Activated T-cell treated with anti-CD3 and anti-CD28 coated beads, Interleukin-2, amount 50 U/mL, for 48 hours (primary cell): ENCODE data around the gene UBAP1.
A peak's percentile ranks its signal among the peaks of the same experiment; 100 is the strongest.
"Not testable (repeated sequence)": the region's sequence is repeated elsewhere in the genome, so short reads cannot be mapped to it uniquely, and the experiment has no call there.

Experiments
- DNase-seq, 2 experiments: peaks; one replicate each; pipeline ENCODE4 v3.0.0-alpha.2; 2020

UBAP1 gene

DNA sequence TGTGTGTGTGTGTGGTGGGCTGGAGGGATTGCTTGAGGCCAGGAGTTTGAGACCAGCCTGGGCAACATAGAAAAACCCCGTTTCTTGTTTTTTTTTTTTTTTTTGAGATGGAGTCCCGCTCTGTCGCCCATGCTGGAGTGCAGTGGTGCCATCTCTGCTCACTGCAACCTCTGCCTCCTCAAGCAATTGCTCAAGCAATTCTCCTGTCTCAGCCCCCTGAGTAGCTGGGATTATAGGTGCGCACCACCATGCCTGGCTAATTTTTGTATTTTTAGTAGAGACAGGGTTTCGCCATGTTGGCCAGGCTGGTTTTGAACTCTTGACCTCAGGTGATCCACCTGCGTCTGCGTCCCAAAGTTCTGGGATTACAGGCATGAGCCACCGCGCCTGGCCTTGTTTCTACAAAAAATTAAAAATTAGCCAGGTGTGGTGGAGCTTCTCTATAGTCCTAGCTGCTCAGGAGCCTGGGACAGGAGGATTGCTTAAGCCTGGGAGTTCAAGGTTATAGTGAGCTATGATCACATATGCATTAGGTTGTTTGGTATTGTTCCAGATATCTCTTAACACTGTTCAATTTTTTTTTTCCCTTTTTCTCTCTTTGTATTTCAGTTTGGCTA, 47.4 kb downstream of the UBAP1 start:
- not testable (repeated sequence) for DNase-seq

DNA sequence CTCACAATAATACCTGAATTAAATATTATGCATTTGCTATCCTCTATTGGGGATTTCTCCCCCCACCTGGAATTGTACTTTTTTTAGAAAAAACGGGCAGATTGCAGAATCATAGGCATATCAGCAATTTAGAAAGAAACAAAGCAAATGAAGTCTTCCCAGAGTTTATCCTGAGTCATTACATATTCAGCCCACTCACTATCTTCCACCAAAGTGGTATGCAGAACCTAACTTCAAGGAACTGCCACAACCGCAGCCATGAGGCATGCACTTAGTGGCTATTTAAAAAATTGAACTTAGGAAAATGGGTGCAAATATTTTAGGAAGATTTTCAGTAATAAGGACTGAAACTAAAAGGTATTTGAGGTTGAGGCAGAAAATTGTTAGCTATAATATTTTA, 48.6 kb downstream of the UBAP1 start:
- DNase-seq = no peak

DNA sequence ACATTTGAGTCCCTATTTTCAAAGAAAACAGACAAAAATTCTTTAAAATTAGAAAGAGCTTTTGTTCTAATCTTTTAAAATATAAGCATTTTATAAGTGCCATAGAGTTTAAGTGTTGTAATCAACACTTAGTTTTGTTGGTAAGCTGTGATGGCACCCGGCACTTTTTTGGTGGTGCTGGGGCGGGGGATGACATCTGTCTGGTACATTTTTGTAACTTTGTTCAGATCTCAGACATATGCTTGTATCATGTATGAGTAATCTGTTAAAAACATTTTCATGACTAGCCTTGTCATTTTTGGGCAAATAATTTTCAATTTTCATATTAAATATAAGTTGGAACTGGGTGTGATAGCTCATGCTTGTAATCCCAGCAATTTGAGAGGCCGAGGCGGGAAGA, 51.7 kb downstream of the UBAP1 start:
- DNase-seq = no peak

DNA sequence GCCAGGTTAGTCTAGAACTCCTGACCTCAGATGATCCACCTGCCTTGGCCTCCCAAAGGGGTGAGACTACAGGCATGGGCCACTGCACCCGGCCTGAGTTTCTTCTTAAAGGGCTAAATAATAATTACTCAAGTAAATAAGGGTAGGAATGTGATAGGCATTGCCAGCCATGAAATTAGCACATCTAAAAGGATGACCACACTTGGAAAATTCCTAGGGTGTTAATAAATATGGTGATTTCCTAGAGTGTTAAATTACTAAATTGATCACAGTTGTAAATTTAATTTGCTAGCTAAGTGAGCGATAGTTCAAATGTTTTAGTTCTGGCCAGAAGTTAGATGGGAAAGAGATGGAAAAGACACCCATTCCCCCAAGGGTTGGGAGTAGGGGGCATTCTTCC, 53.4 kb downstream of the UBAP1 start:
- no peak for DNase-seq

DNA sequence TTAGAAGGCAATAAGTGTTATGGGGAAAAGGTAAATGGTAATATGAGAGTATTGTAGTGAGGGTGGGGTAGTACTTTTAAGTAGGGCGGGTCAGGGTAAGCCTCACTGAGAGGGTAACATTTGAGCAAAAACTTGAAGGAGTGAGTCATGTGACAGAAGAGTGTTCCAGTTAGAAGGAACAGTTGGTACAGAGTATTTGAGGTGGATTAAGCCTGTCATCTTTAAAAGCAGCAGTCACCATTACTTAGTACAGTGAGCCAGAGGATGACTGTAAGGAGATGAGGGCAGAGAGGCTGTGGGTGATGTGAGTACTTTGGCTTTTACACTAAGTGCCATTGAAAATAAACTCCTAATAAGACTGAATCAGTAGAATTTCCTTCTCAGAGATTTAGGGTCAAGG, 54.8 kb downstream of the UBAP1 start:
- DNase-seq = no peak

DNA sequence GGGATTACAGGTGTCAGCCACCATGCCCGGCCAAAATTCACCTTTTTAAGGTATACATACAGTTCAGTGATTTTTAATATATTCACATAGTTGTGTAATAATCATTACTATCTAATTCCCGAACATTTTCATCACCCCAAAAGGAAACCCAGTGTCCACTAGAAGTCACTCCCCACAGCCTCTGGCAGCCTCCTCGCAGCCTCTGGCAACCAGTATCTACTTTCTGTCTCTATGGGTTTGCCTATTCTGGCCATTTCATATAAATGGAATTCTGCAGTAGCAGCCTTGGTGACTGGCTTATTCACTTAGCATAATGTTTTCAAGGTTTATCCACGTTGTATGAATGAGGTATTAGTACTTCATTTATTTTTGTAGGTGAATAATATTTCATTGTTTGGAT, 59.0 kb downstream of the UBAP1 start:
- no peak for DNase-seq

DNA sequence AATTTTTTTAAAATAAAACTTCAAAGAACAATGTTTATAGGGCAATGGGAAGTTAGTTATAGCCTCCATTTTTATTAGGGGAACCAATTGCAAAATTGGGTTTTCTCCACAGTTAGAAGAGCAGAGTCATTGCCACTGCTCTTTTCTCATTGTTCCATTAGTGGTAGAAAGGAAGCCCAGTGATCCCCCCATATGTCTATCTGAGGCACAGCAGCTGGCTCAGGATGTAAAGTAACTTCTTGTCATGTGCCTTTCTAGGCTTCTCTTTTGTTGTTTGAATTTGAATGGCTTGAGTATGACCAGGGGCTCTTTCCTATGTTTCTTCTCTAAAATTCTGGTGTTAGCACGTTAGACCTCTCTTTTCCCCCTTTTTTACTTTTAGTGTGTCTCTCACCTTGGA, 61.2 kb downstream of the UBAP1 start:
- no peak for DNase-seq

DNA sequence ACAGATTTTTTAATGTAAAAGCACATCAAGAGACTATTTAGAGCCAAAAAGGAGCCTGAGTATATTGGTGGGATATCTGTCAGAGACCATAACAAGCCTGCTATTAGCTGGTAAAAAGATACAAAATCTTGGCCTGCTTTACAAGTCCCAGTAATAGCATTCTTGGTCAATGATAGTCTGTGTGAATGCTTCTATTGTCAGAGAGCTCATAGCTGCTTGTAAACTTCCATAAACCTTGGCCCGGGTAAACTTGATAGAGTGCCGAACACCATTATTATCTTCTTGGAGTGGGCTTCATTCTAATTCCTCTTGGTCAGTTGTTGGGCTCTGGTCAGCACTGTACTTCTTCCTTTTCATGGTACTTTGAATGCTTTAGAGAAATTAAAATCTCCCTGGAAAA, 64.0 kb downstream of the UBAP1 start:
- no peak for DNase-seq

DNA sequence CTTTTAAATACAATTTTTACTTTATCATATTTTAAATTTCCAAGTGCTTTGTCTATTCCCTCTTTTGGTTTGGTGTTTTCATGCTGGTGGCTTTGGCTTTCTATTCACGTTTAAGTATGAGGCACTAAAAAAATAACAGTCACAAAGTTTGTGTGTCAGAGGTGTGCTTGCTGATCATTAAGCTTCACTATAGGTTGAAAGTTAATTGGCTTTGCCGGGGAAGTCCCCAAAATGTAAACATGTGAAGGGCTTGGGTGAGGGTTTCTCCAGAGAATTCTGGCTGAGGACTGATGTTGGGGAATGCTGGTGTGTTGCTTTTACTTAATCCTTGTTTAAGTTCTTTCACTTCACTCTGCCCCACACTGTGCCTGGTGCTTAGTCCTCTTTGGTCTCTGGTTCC, 66.4 kb downstream of the UBAP1 start:
- DNase-seq = not testable (repeated sequence)

DNA sequence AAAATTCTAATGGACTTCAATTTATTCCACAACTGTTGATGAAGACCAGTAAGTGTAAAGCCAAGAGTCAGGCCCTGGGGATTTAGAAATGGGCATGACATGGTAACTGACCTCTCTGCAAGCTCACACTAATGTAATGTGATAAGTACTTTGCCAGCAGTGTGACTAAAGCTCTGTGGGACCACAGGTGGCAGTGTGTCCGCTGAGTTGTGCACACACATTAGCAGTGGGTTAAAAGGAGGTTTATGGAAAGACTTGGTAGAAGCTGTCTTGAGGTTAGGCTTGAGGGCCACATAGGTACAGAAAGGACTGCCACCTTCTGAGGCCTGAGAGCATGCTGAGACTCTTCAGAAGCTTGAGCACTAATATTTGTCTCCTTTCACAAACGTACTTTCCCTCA, 67.6 kb downstream of the UBAP1 start:
- DNase-seq = no peak

DNA sequence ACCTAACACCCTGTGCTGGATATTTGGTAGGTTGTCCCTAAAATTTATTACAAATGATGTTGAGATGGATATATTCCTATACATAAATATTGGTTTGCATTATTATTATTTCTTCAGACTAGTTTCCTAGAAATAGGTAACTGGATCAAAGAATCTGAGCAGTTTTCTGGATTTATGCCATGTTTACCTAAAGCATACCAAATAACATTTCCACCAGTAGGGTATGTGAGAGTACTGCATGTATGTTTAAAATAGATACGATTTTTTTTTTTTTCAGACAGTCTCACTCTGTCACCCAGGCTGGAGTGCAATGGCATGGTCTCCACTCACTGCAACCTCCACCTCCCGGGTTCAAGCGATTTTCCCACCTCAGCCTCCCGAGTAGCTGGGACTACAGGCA, 68.9 kb downstream of the UBAP1 start:
- DNase-seq = not testable (repeated sequence)

DNA sequence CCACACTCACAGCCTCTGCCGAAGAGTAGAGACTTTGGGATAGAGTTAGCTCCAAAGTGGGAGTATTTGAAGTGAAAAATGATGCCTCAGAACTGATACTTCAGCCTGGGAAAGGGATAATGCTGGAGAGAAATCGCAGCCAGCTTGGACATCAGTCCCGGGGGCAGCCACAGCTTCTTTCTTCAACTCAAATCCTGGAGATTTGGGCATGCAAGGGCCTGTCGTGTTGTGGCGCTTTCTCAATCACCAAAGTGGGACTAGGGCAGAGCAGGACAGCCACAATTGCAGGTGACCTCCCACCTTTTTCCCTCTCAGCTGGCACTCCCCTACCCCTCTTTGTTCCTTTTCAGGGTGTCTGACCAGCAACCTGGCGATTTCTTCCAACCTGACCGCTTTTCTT, 70.4 kb downstream of the UBAP1 start:
- no peak for DNase-seq

DNA sequence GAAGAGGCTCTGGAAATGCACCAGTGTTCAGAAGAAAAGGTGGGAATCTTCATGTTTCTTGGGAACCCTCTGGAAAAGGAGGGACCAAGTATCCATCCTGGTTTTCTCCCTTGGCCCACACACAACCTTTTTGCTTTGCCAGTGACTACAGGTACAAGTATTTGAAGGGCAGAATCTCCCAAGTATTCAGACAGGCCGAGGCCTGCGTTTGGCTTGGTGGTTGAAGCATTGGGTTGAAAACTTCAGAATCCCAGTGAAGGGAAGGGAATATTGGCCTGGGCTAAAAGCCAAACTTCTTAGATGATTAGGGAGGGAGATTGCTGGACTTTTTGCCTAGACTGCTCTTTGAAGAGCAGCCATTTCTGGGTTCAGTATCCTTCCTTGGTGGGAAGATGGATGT, 71.9 kb downstream of the UBAP1 start:
- DNase-seq = no peak

DNA sequence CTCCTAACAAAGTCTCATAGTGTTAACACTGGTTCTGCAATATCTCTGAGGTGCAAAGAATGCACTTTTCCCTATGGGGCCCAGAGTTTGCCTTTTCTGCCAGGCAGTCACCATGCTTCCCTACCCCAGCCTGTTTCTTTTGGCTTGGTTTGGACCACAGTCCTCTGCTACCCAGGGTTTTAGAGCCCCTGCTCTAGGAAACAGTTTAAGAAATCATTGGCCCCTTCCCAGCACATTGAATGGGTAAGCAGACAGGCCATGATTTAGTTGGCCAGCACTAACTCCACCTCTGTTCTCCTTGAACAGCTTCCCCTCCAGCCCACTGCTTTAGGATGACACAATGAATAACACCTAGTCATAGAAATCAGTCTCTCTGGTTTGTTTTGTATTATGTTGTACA, 73.2 kb downstream of the UBAP1 start:
- DNase-seq = no peak

DNA sequence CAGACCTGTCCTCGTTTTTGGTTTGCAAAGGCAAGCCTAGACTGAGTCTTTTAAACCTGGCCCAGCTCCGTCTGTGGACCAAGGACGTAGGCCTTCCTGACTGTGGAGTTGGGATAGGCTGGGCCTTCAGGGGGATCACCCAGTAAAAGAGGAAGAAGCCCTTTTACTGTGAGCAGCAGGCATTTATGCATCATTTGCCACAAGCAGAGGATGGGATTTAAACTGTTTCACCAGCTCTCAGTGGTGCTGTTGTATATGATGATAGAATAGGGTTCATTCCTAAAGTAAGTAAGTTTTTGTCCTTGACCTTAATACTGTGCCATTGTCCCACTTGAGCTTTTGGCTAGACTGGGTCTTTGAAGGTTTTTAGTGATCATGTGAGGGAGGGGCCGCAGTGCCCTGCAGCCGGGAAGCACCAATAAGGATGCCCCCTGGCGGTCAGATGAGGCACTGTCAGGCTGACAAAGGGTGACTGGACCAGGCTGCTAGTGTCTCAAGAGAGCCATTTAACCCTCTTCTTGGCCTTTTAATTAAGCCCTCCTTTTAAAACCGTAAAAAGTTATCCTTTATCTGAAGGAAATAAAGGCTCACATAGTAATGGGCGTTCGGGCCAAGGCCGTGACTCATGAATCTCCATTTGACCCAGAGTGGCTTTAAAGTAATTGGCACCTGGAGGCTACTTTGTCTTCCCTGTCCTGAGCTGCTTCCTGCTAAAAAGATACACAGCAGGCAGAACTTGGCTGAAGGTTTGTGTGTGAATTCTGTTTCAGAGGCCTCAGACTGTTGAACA, 74.0 kb downstream of the UBAP1 start:
- DNase-seq = peak; percentile 79 to 80

DNA sequence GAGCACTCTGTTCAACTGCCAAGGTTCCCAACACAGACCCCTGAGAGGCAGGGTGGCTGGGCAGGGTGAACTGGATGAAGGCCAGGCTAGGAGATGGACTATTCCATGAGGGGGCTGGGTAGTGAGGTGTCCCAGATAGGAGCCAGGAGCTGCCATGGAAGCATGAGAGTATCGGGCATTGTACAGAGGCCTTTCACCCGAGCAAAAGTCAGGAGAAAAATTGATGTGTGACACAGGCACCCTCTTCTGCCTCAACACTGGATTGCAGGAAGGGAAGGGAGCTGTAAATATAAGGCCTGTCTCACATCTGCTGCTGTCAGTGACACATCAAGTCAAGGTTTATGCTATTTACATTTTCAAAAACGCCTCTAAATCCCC, 74.6 kb downstream of the UBAP1 start:
- no peak for DNase-seq

DNA sequence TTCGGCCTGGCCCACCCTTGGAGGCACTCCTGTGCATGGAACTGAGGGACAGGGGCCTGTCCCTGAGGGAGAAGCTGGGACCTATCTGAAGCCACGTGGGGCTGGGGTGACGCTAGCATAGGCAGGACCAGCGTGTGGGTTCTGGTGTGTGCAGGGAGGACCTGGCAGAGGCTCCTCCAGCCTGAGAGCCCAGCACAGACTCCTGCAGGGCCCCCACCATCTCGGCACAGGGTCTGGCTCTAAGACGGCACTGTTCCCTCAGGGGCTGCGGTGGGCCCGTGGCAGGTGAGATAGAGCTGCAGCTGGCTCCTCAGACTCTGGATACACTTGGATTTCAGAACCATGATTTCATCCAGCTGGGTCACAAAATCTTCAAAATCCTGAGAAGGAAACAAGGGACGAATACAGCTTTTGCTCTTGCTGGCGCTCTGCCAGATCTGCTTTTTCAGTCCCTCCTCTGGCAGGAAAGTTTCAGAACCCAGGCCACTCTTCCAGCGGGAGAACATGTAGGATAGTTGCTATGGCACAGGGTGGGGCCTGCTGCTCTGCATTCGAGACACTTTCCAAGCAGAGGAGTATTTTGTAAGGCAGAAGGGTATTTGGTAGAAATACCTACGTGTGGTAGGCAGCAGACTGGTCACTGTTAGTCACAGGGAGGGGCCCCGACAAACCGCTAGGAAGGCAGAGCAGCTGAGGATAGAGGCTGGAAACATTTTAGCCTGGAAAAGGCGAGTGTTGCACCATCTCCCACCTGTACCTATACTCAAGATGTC, 75.5 kb downstream of the UBAP1 start:
- DNase-seq = no peak

DNA sequence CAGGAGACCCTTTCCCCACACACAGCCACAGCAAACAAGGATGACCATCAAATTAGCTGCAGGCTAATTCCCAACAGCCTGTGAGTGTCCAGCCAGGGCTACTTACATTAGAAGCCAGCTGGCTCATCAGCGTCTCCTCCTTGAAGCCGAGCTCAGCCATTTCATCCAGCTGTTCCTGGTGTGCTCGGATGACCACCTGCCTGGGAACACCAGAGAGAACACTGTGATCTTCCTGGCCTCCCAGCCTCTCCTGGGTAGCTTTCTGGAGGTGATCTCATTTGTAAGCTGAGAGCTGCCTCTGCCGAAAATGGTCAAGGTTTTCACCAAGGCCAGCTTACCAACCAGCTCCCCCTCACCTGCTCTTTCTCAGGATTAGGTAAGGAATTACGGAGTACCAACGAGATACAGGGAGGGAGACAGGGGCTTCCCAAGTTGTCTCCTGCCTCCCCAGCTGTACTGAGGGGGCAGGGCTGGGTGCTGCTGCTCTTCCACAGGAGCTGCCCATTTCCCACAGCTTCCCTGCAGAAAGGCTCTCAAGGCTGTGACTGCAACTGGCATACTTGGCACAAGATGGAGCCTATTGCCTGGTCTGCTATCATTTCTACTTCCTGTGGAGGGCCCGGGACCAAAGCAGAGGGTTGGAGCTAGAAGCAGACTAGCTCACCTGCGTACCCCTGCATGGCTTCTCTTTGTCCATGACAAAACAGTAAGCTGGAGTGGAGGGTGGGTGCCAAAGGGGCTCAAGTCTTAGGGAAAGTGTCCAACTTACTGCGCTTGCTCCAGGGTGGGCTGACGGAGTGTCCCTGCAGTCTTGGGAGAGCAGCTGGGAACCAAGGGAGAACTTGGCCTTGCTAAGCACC, 76.4 kb downstream of the UBAP1 start:
- no peak for DNase-seq

DNA sequence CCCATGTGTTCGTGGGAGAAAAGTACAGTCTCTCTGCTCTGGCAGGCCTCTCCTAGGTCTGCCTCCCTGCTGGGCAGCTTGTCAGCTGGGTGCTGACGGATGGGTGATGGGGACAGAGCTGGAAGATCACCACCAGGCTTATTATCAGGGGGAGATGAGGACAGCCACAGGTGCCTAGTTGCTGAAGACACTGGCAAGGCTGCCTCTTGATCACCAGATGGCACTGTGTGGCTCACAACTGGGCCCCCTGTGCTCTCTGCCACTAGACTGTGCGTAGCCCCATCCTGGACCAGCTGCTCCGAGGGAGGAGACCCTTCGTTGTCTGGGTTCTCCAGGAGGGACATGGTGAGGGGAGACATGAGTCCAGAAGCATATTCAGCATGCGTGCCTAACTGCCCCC, 77.3 kb downstream of the UBAP1 start:
- DNase-seq = no peak

DNA sequence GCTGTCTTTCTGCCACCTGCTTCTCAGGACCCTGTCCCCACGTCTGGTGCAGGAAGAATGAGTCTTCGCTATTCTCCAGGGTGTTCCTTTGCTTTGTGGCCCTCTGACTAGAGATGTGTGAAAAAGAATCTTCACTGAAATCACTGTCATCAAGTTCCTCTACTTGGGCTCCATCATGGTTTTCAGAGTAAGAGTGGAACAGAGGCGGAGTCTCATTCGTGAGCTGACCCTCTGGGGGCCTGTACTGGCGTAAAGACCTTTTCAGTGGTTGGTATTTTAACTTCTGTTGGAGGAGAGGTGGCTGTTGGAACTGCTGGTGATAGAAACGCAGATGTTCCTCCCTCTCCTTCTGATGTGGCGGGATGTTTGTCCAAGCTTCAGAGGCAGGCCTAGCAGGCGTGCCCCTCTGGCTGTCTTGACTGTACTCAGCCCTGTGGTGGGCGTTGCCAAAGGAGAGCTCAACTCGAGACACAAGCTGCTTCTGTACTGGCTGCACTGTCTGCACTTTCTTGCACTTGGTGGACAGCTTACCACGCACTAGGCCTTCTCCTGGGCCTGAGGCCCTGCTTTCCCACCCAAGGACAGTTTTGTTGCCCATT, 78.2 kb downstream of the UBAP1 start:
- no peak for DNase-seq

DNA sequence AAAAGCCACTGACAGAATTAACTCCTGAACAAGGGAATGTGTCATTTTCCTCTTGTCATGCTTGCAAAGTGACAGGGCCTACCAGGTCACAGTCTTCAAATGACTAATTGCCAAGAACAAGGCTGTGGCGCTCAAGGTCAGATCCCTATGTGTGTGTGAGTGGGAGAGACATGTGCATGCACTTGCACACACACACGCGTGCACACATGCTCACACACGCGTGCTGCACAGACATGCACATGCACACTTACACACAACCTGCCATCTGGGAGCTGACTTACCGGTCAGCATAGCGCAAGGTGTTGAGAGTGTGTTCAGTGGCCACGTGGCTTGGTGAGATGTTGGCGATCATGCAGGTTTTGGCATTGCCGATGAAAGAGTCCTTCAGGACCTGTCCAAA, 80.5 kb downstream of the UBAP1 start:
- DNase-seq = no peak

DNA sequence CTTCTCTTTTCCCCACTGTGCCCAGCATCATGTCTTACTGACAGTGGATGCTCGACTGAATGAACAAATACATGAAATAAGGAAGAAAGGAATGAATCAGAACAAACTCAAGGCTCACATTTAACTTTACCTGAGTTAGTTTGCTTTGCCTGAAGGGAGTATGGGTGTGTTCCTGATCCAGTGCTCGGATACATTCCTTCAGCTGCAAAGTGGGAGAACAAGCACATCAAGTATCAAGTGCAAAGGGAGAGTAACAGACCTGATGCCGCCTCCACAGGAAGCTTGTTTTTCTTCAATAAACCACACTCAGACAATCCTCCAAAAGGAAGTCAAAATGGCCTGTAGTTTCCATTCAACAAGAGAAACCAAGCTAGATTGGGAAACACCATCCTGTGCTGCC, 84.1 kb downstream of the UBAP1 start:
- DNase-seq = no peak

DNA sequence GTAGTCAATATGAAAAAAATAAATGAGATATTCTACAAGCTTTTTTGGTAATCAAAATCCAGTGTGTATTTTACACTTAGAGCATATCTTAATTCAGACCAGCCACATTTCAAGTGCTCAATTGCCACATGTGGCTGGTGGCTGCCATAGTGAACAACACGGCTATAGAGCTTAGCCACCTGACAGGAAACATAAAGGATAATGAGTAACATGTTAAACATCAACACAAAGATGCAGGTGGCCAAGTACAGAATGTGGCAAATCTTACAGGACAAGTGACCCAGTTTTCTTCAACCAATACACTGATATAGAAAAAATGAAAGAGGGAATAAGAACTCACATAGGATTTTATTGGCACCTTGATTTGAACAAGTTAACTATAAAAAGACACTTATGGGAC, 88.8 kb downstream of the UBAP1 start:
- DNase-seq = no peak
